Stimulated activated CD4-positive, alpha-beta T cell treated with anti-CD3 and anti-CD28 coated beads, Interleukin-15, amount 100 ng/mL, for 1 hour (primary cell): ENCODE results near the gene ARFGAP2.

ENCODE experiments used
- DNase-seq, 2 donors: peaks; one replicate each; pipeline ENCODE4 v3.0.0-alpha.2; 2020; ENCODE audit warnings: low read depth in 1 of 2, low spot score in 1 of 2

The ARFGAP2 gene

DNA sequence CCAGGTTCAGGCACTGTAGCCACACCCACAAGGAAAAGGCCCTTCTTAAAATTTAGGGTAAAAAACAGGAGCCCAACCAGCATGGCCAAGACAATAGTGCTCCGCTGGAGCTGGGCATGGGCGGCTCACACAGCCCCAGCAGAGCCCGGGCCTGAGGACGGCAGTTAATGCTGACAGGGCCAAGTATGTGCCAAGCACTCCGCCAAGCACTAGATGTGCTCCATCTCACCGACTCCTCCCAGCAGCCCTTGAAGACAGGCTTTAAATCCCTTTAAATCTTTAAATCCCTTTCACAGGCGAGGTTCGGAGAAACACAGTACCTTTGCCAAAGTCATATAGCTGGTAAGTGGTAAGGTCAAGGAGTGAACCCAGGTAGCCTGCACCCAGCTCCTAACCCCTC, 4.8 kb downstream of the ARFGAP2 start:
- no peak for DNase-seq

DNA sequence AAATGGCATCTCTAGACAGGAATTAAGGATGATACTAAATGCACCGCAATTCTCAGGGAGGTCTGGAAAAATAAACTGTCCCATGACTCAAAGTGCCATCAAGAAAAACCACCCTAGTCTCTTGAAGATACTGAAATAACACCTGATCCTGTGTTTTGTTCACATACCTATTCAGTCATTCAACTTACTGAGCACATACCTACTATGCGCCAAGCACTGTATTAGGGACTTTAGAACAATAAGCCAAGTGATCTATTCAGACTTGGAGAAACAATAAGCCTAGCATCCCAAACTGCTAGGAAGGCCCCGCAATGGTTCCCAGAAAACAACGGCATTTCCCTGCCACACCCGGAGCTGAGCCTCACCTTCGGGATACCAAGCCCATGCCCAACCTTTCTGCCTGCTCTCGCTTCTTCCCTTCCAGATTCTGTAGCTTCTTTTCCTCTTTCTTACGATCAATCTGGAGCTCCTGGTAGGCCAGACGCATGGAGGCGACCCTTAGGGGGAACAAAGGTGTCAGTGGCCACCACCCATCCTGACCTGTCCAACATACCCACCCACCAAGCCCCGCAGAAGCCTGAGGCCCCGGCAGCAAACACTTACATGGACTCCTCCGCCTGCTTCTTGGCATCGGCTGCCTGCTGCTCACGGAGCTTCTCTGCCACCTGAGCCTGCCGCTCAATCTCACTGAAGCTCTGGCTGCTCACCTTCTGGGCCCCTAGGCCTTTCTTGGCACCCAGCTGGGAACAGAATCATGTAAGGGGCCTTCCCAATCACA, 5.4 kb downstream of the ARFGAP2 start:
- DNase-seq, result no peak

DNA sequence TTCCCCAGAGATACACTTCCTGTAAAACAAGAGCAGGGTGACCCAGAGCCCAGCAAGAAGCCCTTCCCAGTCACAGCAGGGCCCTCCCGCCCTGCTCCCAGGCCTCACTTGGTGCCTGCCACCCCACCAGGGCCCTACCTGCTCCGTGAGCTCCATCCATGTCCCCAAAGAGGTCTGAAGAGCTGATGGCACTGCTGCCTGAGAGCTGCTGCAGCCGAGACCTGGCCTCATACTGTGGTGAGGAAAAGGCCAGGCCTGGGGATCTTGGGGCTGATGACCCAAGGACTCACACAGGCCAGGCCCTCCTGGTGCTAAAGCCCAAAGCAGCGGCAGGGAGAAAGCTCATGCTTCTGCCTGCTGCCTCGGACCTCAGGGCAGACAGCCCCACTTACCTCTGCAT, 10.3 kb downstream of the ARFGAP2 start:
- DNase-seq, result no peak

DNA sequence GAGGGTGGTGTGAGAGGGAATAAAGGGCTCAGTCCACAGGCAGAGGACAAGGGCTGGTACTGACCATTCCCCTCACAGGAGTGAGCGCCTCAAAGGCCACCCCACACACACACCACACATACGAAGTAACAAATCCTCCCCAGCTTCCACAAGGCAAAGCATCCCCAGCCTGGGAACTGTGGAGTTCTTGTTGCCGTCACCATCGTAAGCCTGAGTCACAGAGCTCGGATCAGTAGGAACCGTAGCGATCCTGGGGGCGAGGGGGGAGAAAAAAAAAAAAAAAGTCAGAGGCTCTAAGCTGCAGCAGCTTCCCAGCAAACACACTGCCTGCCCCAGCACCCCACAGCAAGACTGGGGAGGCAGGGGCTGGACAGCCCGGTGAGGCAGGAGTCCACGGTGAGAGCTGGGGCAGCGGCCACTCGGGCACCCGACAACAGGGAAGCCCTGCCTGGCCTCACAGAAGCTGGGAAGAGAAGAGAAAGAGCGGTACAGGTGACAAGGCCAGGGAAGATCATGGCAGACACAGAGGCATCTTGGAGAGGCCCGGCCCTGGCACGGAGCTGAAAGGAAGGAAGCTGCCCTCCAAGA, 11.3 kb downstream of the ARFGAP2 start:
- DNase-seq, result no peak

DNA sequence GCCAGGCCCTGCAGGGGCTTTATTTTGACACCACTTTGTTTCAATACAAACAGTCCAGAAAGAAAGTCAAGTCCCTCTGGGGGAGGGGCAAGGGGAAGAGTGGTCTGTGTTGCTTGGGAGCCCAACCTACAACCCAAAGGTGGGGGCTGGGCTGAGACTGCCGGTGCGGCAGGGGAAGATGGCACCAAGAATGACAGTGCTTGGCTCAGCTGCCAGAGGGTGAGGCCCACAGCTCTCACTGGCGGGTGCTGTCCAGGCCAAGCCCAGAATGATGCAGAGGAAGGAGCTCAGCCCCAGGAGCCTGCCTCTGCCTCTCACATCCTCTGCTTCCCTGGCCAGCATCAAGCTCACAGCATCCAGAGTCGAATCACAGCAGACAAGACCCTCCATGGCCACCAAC, 12.4 kb downstream of the ARFGAP2 start:
- DNase-seq, result no peak

DNA sequence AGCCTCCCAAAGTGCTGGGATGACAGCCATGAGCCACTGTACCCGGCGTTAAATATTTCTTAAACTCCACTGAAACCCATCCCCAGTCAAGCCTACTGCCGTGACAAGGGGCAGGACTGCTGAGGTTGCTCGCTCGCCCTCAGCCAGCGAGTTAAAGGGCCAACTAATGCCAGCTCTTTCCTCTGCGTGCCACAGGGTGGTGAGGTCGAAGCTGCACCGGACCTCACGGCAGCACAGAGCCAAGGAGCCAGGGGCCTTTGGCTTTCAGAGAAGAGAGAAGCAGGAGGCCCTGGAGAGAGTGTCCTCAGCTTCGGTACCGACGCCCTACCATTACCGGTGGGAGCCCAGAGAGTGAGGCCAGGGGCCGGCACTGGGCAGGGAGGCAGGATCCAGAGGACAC, 12.8 kb downstream of the ARFGAP2 start:
- no peak for DNase-seq

DNA sequence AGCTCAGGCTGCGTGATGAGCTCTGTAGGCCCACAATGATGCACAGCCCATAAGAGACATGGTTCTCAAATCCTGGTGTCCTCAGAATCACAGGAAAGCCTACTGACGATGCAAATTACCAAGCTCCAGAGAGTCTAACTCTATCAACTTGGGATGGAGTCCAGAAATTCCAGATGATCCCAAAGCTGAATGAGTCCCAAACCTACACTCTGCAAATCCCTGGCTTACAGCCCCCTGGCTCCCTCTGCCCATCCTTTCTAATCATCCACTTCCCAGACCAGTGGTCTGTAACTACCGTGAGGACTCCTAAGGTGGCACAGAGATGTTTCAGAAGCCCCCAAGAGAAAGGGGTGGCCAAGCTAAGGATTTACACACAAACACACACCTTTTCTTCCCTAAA, 13.5 kb downstream of the ARFGAP2 start:
- no peak for DNase-seq

DNA sequence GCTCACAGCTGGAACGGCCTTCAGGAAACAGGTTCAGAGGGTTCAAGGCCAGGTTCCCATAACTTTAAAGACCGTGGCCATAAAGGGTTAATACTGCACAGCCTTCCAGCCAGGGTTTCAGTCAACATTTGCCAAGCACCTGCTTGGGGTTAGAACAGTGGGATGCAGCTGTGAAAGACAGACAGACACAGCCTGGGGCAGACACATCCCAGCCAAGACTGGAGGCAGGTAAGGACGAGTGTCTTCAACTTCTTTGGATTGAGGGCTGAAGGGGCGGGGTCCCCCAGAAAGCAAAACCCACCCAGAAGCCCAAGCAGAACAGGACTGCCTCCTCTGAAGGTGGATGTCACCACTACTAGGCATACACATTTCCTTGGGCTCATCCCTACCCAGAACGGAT, 14.3 kb downstream of the ARFGAP2 start:
- DNase-seq, result no peak

DNA sequence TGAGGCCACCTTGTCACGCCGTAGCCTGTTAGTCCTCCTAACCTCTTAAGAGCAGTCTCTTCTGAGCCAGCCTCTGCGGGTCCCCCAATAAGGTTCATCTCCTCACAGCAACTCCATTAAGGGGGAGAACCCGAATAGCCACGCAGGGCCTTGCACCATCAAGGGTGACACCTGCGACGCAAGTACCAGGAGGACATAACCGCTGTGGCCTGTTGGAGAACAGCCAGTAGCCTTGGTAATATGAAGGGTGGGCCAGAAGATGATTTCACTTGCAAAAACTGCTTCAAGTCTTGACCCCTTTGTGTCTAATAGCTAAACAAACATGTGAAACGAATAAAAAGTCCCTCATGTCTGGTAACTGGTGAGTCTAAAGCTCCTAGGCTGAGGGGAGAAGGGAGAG, 14.8 kb downstream of the ARFGAP2 start:
- no peak for DNase-seq

DNA sequence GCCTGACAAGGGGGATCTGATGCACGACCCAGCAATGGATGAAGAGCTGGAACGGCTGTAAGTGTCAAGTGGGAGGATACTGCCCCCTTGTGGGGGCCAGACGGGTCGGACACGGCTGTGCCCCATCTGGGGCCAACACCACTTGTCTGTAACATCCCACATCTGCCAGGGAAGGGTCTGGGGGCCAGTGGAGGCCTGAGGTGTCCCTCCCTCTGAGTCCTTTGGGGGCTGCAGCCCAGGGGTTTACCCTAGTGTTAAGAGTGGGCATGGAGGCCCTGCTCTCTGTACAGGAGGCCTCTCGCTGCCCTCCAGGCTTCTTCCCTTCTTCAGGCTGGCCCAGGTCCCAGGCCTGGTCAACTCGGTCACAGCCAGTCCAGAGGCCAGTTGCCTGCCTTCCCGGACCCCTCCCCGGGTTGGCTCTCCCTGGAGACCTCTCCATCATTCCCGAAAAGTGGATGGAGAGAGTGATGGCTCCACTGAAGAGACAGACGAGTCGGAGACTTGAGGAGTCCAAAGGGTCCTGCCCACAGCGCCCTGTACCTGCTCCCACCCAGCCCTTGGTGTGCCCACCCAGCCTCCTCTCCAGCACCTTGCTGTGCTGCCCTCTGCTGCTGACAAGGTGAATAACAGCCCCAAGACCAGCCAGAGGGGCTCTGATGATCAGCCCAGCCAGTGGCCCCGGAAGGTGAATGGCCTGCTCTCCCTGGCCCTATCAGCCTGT, 15.4 kb downstream of the ARFGAP2 start:
- DNase-seq, result peak; percentile 34 to 37

DNA sequence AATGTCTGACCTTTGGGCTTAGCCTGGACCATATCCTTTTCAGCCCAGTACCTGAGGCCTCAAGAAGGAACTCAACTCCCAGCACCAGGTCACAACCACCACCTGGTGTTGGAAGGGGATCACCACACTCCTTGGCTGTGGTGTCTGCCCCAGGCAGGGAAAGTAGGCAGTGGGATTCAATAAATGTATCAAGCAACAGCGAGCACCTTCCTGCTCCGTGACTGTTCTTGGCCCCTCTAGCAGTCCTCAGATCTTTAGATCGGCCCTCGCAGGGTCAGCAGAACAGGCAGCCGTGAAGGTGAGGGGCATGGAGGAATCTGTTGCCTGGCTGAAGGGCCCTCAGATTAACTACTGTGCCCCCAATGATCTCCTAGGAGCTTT, 15.9 kb downstream of the ARFGAP2 start:
- no peak for DNase-seq

DNA sequence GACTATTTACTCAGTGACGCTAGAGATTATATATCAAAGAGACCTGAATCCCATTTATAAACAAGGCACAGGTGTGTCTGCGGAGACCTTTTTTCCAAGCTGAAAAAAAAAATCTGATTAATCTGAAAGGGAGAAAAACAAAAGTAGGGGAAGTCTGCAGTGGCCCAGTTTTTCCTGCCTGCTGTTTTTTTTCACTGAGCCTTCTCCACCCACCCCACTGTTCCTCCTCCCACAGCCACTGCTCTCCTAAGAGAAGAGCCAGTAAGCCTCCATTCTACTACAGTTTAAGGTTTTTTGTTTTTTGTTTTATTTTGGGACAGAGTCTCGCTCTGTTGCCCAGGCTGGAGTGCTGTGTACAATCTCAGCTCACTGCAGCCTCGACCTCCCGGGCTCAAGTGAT, 18.4 kb downstream of the ARFGAP2 start:
- no peak for DNase-seq

DNA sequence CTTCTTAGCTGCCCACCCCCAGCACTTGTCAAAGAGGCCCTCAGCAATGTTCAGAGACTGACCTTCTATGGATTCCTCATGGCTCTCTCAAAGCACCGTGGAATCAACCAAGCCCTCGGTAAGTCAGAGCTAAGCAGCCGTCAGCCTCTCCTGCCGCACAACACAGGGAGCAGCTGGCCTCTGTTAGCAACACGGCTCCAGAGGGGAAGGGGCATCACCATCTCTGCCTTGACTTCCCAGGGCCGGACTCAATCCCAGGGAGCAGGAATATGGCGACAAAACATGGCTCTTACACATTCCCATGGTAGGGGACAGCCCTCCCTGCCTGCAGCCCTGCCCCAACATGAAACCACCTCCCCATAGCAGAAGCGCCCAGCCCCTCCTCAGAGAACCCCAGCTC, 18.9 kb downstream of the ARFGAP2 start:
- no peak for DNase-seq

DNA sequence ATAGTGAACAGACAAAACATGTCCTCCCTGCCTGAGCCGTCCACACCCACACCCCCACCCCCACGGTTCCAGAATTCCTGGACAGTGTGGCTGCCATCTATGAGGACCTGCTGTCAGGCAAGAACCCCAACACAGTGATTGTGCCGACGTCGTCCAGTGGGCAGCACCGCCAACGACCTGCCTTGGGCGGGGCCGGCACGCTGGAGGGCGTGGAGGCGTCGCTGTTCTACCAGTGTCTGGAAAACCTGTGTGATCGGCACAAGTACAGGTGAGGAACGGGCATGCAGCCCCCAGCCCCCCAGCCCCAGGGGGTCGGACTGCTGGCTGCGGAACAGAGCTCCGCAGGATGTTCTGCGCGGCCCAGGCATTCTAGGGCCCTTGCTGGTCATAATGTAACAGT, 19.7 kb downstream of the ARFGAP2 start:
- DNase-seq, result no peak

DNA sequence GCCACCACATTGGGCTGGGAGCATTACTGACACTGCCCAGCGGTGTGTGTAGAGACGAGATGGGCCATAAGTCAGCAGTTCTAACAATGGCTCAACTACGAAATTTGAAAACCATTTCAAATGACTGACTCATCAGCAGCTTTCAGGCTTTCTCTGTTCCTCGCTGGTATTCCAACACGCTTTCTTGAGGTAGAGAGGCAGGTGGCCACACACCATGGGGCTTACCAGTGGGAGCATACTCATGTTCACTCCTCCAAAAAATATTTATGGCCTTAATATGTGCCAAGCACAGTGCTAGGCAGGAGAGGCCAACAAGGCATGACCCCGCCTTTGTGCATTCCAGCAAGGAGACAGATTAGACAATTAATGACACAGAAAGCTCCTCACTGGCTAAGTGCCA, 20.3 kb downstream of the ARFGAP2 start:
- no peak for DNase-seq

DNA sequence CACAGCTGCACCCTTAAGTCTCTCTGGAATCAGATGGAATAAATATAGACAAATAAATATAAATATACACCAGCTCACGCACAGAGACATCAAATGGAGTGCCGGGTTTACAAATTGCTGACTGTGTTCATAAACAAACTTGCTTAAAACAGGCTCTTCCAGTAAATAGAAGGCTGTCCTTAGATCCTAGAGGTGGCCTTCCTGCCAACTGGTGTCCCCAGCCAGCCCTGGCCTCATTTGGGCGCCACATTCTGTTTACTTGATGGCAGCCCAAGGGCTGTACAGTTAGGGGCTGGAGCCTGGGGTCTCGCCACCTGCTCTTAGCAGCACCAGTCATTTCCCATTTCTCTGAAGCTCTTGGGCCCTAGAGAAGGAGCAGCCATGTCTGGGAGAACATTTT, 20.8 kb downstream of the ARFGAP2 start:
- no peak for DNase-seq

DNA sequence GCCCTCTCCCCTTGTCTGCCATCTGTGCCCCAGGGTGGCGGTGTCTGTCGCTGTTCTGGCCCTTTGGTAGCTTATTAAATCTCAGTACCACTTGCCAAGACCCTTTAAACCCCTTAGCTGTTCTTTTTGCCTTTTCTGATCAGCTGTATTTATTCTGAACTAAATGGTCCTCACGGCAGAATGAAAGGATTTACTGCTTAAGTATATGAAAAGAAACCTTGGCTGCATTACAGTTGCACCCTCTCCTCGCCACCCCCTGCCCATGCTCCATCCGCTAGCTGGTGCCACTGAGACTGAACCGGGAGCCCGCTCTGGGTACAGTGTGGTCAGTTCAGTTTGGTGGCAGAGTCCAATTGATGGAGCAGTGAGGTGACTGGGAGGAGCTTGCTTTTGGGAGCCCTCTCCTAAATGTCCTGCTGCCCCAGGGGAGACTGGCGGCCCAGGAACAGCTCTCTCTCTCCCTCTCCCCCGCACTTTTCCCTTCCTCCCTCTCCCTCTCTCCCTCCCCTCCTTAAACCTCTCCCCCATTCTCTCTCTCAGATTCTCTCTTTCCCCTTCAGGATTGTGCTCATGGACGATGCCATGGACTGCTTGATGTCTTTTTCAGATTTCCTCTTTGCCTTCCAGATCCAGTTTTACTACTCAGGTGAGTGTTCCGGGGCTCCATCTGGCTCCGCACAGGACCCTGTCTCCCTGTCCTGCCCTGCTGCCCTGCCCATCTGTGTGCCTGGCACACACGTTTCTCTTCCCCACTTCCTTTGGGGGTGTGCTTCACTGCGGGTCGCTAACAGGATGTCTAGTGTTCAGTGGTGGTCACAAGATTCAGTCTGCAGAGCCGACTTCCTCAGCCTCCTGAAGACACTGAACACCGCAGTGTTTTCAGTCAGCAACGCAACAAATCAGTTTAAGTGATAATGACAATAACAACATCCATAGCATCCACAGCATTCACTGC, 21.8 kb downstream of the ARFGAP2 start:
- DNase-seq, result no peak

DNA sequence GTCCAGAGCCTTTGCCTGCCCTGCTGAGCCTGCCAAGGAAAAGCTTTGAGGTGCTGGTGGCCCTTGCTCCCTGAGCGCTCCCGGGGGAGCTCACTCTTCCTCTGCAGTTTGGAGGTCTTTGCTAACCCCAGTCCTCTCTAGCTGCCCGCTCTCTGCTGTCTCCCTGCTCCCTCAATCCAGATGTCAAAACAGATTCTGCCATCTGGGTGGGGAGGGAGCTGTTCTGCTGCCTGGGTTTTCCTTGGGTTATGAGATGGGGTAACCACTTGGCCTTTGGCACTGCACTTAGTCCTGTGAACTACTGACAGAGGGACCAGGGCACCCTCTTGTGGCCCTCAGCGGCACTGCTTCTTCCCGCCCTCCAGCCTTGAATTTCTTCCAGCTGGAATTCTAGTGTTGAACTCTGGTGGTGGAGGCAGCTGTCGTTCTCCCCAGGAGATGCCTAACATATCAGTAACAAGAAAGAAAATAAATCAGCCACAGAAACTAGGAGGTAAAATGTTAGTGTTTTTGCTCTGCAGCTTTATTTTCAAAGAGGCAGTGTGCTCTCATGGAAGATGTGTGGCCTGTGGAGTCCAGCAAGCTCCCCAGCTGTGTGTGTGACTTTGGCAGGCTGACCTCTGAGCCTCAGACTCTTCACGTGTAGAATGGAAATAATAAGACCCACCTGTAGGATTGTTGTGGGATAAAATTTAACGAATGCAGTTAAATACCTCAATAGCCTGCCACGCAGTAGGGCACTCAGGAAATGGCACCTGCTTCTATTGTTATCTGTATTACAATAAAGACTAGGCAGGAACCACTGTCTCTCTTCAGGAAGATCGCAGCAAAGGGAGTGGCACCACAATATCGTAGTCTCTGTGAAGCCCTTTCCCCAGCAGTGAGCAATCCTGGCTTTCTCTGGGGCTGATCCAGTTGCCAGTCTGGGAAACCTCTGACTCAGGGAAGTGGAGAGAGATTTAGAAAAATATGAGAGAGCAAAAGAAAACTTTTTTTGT, 23.4 kb downstream of the ARFGAP2 start:
- peak in 1 of 2 donors; percentile 35 for DNase-seq

DNA sequence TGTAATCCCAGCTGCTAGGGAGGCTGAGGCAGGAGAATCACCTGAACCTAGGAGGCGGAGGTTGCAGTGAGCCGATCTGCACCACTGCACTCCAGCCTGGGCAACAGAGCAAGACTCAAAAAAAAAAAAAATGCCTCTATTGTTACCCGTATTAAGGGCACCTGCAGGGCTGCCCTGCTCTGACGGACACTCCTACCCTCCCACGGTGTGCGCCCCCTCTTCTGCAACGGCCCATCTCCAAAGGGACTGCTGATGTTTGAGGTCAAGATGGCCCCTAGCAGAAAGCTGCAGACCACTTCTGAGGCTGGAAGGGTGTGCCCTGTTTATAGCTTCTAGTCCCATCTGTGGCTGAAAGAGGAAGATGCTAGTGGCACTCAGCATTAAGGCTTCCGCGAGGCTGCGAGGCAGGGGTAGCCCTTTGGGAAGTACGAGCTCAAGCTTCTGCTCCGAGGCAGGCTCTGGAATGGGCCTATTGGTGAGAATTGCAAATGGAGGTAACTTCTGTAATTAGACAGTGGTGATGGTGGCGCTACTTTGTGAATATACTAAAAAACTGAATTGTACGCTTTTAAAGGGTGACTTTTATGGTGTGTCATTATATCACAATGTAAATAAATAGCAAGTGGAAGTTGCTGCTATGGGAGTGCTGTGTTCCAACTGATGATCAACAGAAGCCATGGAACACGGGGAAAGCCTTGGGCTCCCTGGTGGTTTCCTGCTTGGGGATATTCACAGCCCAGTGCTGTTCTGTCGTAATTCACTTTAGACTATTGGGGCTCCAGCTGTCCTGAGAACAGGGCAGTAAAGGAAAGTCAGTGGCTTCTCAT, 24.3 kb downstream of the ARFGAP2 start:
- DNase-seq, result no peak
